Measurements from ENCODE around the gene CERK.

CERK gene

DNA sequence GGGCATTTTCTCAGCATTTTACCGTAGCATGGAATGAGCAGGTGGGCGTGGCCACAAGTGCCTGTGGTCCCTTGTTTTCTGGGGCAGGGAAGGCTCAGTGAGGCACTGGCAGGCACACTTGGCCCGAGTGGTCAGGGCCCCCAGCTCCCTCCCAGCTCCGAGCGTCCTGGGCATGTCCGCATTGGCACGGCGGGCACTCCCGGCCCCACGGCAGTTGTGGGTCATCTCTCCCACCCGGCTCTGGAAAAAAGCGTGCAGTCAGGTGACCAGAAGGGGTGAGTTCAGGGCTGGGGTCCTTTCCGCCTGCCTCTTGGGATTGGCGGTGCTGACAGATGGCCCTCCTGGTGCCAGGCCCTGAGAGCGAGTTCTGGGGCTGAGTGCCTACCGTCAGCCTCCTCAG is 62.1 kb downstream of the CERK start:
- DNase-seq, result no peak

DNA sequence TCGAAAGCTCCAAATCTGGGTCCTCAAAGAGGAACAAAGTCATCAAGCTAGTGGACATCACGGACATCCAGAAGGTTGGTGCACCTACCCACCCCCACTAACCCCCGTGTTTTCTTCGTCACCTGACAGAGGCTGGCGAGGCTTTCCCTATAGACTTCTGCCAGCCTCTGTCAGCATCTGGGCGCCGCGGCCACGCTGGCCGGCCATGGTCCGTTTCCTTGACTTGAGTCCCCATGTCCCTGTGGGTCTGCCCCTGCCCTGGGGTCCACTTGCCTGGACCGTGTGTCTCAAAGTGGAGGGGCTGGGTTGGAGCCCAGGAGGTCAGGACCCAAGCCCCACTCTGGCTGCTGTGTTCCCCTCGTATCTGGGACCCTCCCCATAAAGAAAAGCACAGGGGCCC is 62.6 kb downstream of the CERK start:
- DNase-seq, result no peak

DNA sequence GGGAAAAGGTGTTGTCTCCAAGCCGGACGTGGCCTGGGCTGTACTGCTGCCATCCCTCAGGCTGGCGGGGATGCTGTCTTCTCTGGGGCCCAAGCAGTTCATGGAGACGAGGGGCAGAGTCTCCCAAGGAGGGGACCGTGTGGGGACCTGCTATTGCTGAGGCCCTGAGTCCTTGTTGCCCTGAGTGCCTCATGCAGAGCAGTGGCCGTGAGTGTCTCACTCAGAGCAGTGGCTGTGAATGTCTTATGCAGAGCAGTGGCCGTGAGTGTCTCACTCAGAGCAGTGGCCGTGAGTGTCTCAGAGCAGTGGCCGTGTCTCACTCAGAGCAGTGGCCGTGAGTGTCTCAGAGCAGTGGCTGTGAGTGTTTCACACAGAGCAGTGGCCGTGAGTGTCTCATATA is 63.1 kb downstream of the CERK start:
- no peak for DNase-seq

DNA sequence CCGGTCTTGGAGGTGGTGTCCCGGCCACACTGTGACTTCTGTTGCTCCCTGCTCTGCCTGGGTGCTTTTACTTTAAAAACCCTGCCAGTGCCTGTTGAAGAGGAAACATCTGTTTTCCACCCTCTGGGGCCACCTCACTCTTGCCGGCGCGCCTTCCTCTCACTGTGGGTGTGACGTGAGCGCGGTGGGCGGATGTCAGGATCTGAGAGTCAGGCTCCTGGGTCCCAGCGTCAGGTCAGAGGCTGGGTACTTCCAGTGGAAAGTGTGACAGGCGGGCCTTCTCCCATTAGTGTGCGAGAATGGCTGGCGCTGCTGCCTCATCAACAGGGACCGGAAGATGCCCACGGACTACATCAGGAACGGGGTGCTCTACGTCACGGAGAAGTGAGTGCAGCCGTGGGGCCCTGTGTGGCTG is 63.7 kb downstream of the CERK start:
- DNase-seq, result no peak

- DNase-seq, result no peak
These were observed 64.3 kb downstream of the CERK start for GRCh38 chr22:46673662-46674236.

DNA sequence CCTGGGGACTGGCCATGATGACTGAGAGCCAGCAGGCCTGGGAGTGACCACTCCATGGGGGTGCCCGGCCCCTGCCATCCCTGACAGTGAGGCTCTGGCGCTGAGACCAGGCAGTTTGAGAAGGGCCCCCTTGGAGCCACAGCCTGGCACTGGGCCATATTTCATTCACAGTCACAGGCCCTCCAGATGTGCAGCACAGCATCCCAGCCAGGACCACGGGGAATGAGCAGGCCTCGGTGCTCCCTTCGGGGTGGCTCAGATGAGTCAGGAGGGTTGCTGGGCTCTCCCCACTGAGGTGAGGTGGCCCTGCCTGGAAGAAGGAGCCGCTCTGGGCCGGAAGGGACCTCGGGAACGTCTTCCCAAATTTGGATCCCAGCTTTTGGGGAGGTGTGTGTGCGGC is 64.8 kb downstream of the CERK start:
- no peak for DNase-seq

DNA sequence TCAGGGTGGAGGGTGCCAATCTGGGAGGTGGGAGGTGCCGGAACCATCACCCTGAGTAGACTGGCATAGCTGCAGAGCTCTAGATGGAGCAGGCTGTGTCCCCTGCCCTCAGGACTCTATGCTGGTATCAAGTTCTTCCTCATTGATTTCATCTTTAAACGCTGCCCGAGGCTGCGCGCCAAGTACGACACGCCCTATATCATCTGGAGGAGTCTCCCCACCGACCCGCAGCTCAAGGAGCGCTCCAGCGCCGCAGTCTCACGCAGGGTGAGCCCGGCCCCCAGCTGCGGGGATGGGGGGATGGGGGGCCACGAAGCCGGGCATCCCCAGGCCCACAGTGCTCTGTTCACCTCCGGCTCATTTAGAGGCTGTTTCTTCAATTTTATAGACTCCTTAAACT is 65.3 kb downstream of the CERK start:
- DNase-seq, result no peak

DNA sequence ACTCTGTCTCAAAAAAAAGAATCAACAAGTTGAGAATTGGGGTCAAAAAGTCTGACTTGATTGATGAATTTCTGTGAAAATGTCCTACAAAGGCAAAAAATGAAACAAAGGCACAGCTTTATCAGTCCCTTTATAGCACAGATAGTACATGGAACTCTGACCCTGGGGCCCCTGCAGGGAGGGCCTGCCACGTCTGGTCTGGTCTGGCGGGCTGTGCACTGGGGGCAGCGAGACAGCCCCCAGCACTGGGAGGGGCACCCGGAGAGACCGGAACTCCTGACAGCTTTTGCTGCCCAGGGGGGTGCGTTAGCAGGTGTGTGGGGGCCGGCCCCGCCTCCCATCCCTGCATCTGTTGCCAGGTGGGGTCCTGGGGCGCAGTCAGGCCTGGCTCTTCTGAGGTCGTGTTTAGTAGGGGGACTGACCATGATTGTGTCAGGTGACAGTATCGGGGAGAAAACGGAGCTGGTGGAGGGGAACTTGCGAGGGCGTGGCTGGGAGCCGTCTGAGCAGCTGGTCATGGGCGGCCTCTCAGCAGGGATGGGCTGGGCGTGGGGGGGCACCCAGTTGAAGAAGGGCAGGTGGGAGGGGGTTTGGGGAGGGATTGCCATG is 66.1 kb downstream of the CERK start:
- DNase-seq, result no peak

GRCh38 chr22:46669201-46669600 is 68.9 kb downstream of the CERK start:
- no peak for DNase-seq

- no peak for DNase-seq
These were observed 69.9 kb downstream of the CERK start for GRCh38 chr22:46668116-46668515.

DNA sequence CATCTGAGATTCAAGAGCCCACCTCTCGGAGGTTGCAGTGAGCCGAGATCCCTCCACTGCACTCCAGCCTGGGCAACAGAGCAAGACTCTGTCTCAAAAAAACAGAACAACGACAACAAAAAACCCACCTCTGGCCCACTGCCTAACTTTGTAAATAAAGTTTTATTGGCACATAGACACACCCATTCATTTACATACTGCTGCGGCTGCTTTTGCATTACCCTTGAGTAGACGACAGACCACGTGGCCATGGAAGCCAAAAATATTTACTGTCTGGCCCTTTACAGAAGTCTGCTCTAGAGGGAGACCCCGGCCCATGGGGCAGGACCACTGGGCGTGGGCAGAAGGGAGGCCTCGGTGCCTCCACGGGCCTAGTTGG is 70.8 kb downstream of the CERK start:
- DNase-seq, result no peak

GRCh38 chr22:46666577-46667244 is 71.3 kb downstream of the CERK start:
- DNase-seq, result no peak

GRCh38 chr22:46665751-46666280 is 72.2 kb downstream of the CERK start:
- no peak for DNase-seq

DNA sequence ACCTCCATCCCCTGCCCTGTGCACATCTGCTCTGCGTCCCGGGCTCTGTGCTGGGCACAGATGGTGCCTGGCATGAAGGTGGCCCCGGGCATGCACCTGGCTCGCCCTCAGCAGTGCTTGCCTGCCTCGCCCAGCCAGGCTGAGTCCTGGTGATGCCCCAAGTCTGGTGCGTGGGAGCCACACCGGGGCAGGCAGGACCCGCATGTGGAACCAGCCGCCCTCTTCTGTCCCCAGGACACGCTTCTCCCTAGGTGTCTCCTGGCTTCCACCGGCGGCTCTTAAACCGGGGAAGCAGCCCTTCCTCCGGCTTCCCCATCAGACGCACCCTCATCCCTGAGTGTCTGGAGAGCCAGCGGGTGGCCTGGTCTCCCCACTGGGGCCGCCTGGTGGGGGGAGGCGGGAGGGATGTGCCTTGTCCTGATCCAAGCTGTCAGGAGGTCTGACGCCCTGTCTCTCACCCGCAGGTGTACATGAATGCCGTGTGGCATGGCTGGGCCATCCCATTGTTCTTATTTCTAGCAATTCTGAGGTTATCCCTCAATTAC is 72.8 kb downstream of the CERK start:
- no peak for DNase-seq

DNA sequence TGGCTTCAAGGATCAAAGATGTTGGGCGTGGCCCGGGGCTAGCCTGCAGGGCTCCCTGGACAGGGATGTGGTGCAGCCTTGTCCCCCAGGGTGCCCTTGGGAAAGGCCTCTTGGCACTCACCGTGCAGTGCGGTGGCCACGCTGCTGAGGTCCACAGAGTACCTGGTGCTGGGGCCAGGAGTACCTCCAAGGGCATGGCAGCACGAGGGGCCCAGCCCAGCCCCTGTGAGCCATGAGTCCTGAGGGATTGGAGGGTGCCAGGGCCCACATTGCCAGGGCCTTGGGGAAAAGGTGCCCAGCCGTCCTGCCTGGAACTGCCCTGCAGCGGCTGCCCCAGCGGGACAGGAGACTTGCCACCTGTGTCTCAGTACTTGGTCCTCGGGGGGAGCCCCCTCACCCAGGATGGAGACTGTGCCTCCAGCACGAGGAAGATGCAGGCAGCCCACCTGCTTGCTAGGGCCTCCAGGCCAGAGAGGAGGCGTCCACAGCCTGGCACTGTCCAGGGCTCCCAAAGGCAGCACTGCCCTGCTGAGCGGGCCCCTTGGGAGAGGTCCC is 73.7 kb downstream of the CERK start:
- no peak for DNase-seq

- DNase-seq, result no peak
These were observed 74.5 kb downstream of the CERK start for GRCh38 chr22:46663436-46664100.

DNA sequence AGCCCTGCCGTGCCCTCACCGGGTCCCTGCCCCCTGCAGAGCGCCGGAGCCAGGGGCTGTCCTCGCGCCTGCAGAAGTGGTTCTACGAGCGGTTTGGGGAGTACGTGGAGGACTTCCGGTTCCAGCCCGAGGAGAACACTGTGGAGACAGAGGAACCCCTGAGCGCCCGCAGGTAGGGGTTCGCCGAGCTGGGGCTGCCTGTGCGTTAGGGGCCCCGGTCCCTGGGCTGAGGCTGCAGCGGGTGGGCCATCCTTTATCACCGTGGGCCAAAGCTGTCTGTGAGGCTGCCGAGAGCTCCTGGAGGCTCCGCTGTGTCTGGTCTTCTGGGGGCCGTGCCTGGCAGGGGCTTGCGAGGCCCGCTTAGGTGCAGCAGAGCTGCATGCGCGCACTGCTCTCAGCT is 75.1 kb downstream of the CERK start:
- DNase-seq, result no peak

- DNase-seq, result no peak
These were observed 75.8 kb downstream of the CERK start for GRCh38 chr22:46662226-46662625.

- peak; percentile 65 for DNase-seq
These were observed 76.7 kb downstream of the CERK start for GRCh38 chr22:46661221-46661851.

- peak; percentile 97 for DNase-seq
These were observed 77.3 kb downstream of the CERK start for GRCh38 chr22:46660604-46661201.

- DNase-seq, result no peak
These were observed 78.3 kb downstream of the CERK start for GRCh38 chr22:46659791-46660186.

DNA sequence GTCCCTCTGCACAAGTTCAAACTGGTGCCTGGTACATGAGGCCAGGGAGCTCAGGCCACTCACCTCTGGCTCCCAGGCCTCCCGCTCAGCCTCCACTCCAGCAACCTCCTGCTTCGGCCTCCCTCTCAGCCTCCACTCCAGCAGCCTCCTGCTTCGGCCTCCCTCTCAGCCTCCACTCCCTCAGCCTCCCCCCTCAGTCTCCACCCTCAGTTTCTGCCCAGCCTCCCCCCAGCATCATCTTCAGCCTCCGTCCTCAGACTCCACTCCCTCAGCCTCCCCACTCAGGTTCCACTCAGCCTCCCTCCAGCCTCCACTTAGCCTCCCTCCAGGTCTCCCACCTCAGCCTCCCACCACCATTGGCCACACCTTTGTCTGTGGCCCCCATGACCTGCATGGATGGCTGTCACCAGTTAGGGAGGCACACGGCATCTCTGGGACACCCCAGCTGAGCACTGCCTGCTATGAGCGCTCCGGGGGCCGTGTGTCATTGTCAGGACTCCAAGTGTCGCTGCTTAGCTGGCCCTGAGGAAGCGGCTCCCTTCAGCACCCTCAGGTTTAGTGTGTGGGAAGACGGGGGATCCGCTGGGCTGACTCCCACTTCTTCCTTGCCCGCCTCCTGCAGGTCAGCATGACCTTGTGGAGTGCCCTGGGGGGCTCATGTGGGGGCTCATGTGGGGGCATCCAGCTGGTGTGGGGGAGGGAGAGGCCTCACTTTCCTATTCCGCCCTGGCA is 78.8 kb downstream of the CERK start:
- no peak for DNase-seq

Measured in NCI-H1694 treated with DMSO at 0.1 percent for 48 hours (cell line).